Esophagus muscularis mucosa (tissue), 4 donors: ENCODE measurements around the gene DRG2. TPM values are rescaled to one million over a fixed set of nuclear protein-coding genes. Genes with fewer than 3 reads are reported as not detected.

Experiments used
- DNase-seq: peaks from one replicate; pipeline ENCODE4 v3.0.0-alpha.2; 2017; ENCODE audit errors: extremely low spot score
- H3K27ac ChIP-seq, 4 donors: fragments of 200-600 bp; sonication (generic); replicated peaks in 1 of 4; 1 replicate in 3 of 4; 2 replicates in 1 of 4; pipeline ENCODE4 v1.5.1; 2016 to 2019; ENCODE audit warnings: mild to moderate bottlenecking in 1 of 4
- H3K27me3 ChIP-seq, 4 donors: fragments of 200-600 bp; sonication (generic); one replicate each; pipeline versions ENCODE4 v1.5.1 to v1.6.0; 2016 to 2019
- H3K36me3 ChIP-seq, 4 donors: fragments of 200-600 bp; sonication (generic); one replicate each; pipeline ENCODE4 v1.5.1; 2016 to 2019
- H3K4me1 ChIP-seq, 4 donors: fragments of 200-600 bp; sonication (generic); one replicate each; pipeline ENCODE4 v1.5.1; 2016 to 2019
- H3K4me3 ChIP-seq, 4 donors: fragments of 200-600 bp; sonication (generic); 1 replicate in 2 of 4; 2 replicates in 2 of 4; pipeline ENCODE4 v1.5.1; 2016 to 2019; ENCODE audit warnings: mild to moderate bottlenecking in 4 of 4, moderate library complexity in 1 of 4
- H3K9me3 ChIP-seq, 4 donors: fragments of 200-600 bp; sonication (generic); 1 replicate in 3 of 4; 2 replicates in 1 of 4; pipeline ENCODE4 v1.5.1; 2016 to 2019
- EP300 ChIP-seq: sonication (generic); formaldehyde crosslinking; IDR thresholded peaks from one replicate; pipeline ENCODE4 v1.6.1; 2017; ENCODE audit warnings: antibody characterized with exemption
- POLR2A ChIP-seq: fragments of 450-650 bp; IDR thresholded peaks from one replicate; pipeline ENCODE4 v1.6.1; 2017; ENCODE audit warnings: antibody characterized with exemption, moderate library complexity, mild to moderate bottlenecking, low read depth
- POLR2AphosphoS5 ChIP-seq, 2 donors: sonication (generic); formaldehyde crosslinking; IDR thresholded peaks; one replicate each; pipeline ENCODE4 v1.6.1; 2017; ENCODE audit warnings: antibody characterized with exemption in 2 of 2
- WGBS: methylation state at CpG from one replicate; pipeline ENCODE4 v1.1.5; 2018; 5-methylcytosine and 5-hydroxymethylcytosine counted together
- intact Hi-C: fragments of 100-400 bp; cut with DNase I; formaldehyde crosslinking; loops from one replicate; pipeline ENCODE4 v1.15.1; 2023
- total RNA-seq, 4 donors: library from RNA; depleted of rRNA; stranded (reverse); fragments of >200 nt; gene quantifications; one replicate each; pipeline versions ENCODE4 v1.1.0 to v1.2.1, GENCODE V29; 2016
- TF ChIP-seq, protein P1 (sequence below), 3 experiments: fragments of 200-600 bp in 2 of 3; fragments of 450-650 bp in 1 of 3; sonication (generic) in 2 of 3; IDR thresholded peaks; one replicate each; pipeline ENCODE4 v1.5.1; 2017 to 2019; ENCODE audit warnings: antibody characterized with exemption in 3 of 3, mild to moderate bottlenecking in 2 of 3, moderate library complexity in 1 of 3

DRG2 gene
- total RNA-seq, 4 donors from 2014 or later, result 27.4 to 33.8 (median 33.0) TPM

DNA sequence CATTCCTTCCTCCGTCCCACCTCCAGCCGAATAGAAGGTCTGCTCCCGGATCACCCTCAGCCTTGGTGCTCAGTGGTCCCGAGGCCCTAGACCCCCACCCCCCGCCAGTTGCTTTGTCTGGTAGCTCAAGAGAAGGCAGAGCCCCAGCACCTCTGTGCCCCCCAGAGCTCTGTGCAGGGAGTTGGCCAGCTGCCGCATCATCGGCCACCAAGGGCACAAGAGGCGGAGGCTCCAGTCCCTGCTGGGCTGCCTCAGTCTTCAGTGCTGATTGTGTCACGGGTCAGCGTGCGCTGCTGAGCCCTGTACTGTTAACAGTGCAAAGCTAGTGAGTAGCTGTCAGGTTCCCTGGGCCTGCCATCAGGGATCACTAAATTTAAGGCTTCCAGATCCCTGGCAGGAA is 22.2 kb upstream of the DRG2 start:
- no peak for DNase-seq
- Histone ChIP-seq H3K36me3 (peaks cover 25 to 72% (median 59%) of the 10 kb centered on the region in 4 donors), H3K27me3 (no peaks in the 10 kb centered on the region), H3K27ac (no peak overlapping the region), H3K4me1 (peaks cover 0 to 2% (median 0%) of the 10 kb centered on the region in 4 donors), H3K4me3 (no peak overlapping the region), H3K9me3 (no peaks in the 10 kb centered on the region)
- intact Hi-C loops, result no loop called here
- WGBS, result 89% methylated on average over 6 of the region's 11 CpGs
- TF ChIP-seq POLR2AphosphoS5 (IDR thresholded peaks at IDR 0.05), result no peak
- TF ChIP-seq POLR2A, result no peak
- TF ChIP-seq, protein P1, sequence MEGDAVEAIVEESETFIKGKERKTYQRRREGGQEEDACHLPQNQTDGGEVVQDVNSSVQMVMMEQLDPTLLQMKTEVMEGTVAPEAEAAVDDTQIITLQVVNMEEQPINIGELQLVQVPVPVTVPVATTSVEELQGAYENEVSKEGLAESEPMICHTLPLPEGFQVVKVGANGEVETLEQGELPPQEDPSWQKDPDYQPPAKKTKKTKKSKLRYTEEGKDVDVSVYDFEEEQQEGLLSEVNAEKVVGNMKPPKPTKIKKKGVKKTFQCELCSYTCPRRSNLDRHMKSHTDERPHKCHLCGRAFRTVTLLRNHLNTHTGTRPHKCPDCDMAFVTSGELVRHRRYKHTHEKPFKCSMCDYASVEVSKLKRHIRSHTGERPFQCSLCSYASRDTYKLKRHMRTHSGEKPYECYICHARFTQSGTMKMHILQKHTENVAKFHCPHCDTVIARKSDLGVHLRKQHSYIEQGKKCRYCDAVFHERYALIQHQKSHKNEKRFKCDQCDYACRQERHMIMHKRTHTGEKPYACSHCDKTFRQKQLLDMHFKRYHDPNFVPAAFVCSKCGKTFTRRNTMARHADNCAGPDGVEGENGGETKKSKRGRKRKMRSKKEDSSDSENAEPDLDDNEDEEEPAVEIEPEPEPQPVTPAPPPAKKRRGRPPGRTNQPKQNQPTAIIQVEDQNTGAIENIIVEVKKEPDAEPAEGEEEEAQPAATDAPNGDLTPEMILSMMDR (IDR thresholded peaks at IDR 0.05), result no peak
- no peak for TF ChIP-seq EP300

DNA sequence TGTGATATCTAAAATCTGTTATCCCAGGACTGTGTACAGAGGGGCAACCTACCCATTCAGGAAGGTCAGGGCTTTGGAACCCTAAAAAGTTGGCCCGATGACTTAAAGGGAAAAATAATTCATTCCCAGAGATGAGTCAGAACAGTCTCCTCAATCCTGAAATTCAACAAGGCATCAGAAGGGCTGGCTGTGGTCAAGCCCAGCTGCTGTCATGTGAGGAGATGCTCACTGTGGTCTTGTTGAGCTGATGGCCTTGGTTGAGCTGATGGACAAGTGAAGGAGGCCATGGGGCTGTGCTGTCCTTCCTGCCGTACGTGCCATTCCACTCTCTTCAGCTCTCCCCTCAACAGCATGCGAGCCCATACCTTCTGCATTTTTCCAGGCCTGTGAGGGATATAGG is 20.9 kb upstream of the DRG2 start:
- TF ChIP-seq POLR2AphosphoS5 (IDR thresholded peaks at IDR 0.05), result no peak
- H3K27me3 ChIP-seq, result no peaks in the 10 kb centered on the region
- intact Hi-C loops, result no loop called here
- no peak overlapping the region for H3K27ac ChIP-seq
- no peaks in the 10 kb centered on the region for H3K9me3 ChIP-seq
- no peak for DNase-seq
- 93% methylated on average over 4 of the region's 4 CpGs for WGBS
- peaks cover 0 to 10% (median 7%) of the 10 kb centered on the region in 4 donors for H3K4me1 ChIP-seq
- no peak overlapping the region for H3K4me3 ChIP-seq
- peaks cover 17 to 59% (median 46%) of the 10 kb centered on the region in 4 donors for H3K36me3 ChIP-seq

DNA sequence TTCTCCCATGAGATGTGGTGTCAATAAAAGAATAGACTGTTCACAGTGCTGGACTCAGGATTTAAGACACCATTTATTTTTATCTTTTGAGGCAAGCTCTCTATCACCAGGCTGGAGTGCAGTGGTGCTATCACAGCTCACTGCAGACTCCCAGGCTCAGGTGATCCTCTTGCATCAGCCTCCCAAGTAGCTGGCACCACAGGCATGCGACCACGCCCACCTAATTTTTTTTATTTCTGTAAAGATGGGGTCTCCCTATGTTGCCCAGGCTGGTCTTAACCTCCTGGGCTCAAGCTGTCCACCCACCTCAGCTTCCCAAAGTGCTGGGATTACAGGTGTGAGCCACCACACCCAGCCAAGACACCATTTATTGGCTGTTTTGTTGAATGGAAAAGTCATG is 18.6 kb upstream of the DRG2 start:
- WGBS, result 100% methylated on average over 2 of the region's 2 CpGs
- intact Hi-C loops, result no loop called here

DNA sequence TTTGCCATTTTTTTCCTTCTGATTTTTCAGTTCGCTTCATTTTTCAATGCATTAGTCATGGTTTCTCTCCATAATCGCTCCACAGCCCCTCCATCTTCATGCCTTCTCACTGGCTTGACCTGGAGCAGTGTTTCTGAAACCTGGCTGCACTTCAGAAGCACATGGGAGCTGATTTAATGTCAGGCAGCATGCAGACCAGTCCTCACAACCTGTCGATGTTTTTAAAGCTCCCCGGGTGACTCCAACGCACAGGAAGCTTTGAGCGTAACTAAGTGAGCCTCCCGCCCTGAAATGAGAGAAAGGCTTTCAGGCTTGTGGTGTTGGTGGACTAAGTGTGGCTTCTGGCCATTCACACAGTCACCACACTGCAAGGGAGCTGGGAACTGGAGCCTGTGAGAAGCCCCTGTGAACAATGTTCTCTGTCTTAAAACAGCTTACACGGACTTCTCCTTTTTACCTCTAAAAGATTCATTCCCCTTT is 16.8 kb upstream of the DRG2 start:
- no peak for DNase-seq
- Histone ChIP-seq H3K27ac (no peak overlapping the region), H3K4me3 (no peak overlapping the region), H3K4me1 (peaks cover 0 to 10% (median 7%) of the 10 kb centered on the region in 4 donors), H3K9me3 (no peaks in the 10 kb centered on the region), H3K36me3 (peaks cover 0 to 18% (median 9%) of the 10 kb centered on the region in 4 donors), H3K27me3 (peaks cover 0 to 4% (median 0%) of the 10 kb centered on the region in 4 donors)
- no peak for TF ChIP-seq POLR2A
- no peak for TF ChIP-seq EP300
- WGBS, result 24% methylated on average over 8 of the region's 8 CpGs
- intact Hi-C loops, result no loop called here

More for the DNA sequence above, 18.6 kb upstream of the DRG2 start:
- H3K4me3 ChIP-seq, result no peak overlapping the region
- TF ChIP-seq POLR2AphosphoS5 (IDR thresholded peaks at IDR 0.05) (no peak), POLR2A (no peak), EP300 (no peak)
- TF ChIP-seq, protein P1 (IDR thresholded peaks at IDR 0.05), result no peak
- DNase-seq, result no peak
- H3K36me3 ChIP-seq, result peaks cover 9 to 36% (median 25%) of the 10 kb centered on the region in 4 donors
- H3K27me3 ChIP-seq, result no peaks in the 10 kb centered on the region
- no peaks in the 10 kb centered on the region for H3K9me3 ChIP-seq
- no peak overlapping the region for H3K27ac ChIP-seq
- peaks cover 0 to 10% (median 7%) of the 10 kb centered on the region in 4 donors for H3K4me1 ChIP-seq

DNA sequence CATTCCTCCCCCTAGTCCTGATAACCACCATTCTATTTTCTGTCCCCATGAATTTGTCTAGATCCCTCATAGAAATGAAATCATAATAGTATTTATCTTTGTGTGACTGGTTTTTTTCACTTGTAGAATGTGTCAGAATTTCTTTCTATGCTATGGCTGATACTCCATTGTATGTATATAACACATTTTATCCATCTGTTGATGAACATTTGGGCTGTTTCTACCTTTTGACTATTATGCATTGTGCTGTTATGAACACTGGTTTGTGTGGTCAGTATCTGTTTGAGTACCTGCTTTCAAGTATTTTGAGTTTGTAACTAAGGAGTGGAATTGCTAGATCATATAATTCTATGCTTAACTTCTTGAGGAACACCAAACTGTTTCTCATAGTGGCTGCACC is 16.0 kb upstream of the DRG2 start:
- H3K4me3 ChIP-seq, result no peak overlapping the region
- DNase-seq, result no peak

More for the DNA sequence above, 16.0 kb upstream of the DRG2 start:
- Histone ChIP-seq H3K4me1 (peaks cover 0 to 10% (median 7%) of the 10 kb centered on the region in 4 donors), H3K27me3 (peaks cover 0 to 11% (median 0%) of the 10 kb centered on the region in 4 donors), H3K36me3 (peaks cover 0 to 10% (median 3%) of the 10 kb centered on the region in 4 donors), H3K27ac (no peak overlapping the region), H3K9me3 (no peaks in the 10 kb centered on the region)
- intact Hi-C loops, result no loop called here
- no peak for TF ChIP-seq POLR2A
- no peak for TF ChIP-seq POLR2AphosphoS5 (IDR thresholded peaks at IDR 0.05)
- TF ChIP-seq, protein P1 (IDR thresholded peaks at IDR 0.05), result no peak
- TF ChIP-seq EP300, result no peak
